GM18868 (cell line): Measurements from ENCODE around the gene SLC6A7.
A peak's percentile ranks its signal among the peaks of the same experiment; 100 is the strongest.

ENCODE experiments used
- ATAC-seq: cut with Tn5 transposase; IDR thresholded peaks from one replicate; pipeline ENCODE4 v1.9.1; 2021; ENCODE audit warnings: mild to moderate bottlenecking, moderate library complexity; ENCODE audit not compliant: unreplicated experiment

Gene SLC6A7

GRCh38 chr5:150172145-150172544 lies 17.7 kb upstream of the SLC6A7 start:
- ATAC-seq = no peak

GRCh38 chr5:150172556-150172955 lies 17.3 kb upstream of the SLC6A7 start:
- ATAC-seq = no peak

DNA sequence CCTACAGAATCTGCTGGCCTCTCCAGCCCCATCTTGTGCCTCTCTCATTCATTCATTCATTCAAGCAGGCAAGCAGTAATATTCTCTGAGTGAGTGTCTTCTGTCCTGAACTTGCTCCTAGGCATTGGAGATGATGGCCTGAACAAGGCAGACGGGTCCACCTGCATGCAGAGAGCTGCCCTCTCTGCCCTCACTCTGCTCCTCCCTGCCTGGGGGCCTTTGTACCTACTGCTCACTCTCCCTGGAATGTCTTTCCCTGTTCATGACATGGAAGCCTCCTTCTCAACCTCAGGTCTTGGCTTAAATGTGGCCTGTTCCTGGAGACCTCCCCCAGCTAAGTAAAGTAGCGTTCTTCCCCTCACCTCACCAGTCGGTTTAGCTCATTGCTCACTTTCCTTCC lies 16.7 kb upstream of the SLC6A7 start:
- no peak for ATAC-seq

GRCh38 chr5:150174285-150174684 lies 15.6 kb upstream of the SLC6A7 start:
- ATAC-seq = no peak

- no peak for ATAC-seq
Observed at GRCh38 chr5:150175076-150175475, 14.8 kb upstream of the SLC6A7 start.

- peak; percentile 49 for ATAC-seq
Observed at GRCh38 chr5:150175536-150175935, 14.3 kb upstream of the SLC6A7 start.

- no peak for ATAC-seq
Observed at GRCh38 chr5:150176745-150177477, 13.0 kb upstream of the SLC6A7 start.

GRCh38 chr5:150177721-150178120 lies 12.1 kb upstream of the SLC6A7 start:
- ATAC-seq = no peak

DNA sequence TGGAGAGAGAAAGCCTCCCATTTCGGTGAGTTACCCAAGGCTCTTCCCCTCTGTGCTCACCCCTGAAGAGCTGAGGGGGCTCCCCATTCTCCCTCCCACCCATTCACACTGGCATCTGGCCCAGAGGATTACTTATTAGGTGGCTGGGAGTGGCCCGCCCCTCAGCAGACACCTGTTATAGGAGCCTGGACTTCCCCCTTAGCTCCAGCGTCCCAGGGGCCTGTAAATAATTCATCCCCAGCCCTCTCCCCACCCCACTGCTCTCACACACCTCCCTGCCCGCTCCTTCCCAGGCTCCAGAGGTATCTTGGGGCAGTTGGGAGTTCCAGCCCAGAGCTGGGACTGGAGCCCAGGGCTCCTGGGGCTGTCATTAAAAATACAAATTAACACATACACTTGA lies 11.6 kb upstream of the SLC6A7 start:
- ATAC-seq = no peak

- no peak for ATAC-seq
Observed at GRCh38 chr5:150179019-150179620, 10.7 kb upstream of the SLC6A7 start.

DNA sequence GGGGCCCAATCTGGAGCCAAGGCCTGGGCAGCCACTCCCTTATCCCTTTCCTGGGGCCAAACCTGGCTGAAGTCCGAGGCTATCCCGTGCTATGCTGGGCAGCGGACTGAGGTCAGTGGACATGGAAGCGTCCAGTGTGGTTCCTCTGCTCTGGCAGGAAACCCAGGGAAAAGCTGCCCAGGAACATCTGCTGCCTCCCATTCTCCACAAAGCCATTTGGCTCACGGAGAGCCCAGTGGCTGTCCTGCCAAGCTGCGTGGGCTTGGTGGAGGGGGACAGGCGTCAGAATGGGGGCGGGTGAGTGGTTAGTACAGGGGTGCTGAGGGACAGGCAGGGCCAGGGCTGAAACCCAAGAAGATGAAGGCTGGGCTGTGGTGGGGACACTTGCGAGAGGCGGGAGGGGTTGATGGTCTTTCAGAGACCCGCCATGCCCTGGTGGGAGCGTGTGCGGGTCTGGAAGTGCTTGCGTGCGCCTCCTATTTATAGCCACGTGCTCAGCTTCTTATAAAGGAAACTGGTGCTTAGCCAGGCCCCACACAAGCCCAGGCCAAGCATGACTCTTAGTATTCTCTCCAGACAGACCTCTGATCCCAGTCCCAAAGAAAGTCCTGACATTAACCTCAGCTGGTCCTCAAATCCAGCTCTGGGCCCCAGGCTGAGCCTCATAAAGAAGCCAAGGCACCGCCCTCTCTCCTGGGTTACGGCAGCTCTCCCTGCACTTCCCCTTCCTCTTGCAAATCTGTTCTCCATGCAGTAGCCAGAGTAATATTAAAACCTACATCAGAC lies 9.4 kb upstream of the SLC6A7 start:
- ATAC-seq = no peak

GRCh38 chr5:150181027-150181426 lies 8.8 kb upstream of the SLC6A7 start:
- ATAC-seq = no peak

GRCh38 chr5:150181766-150182545 lies 7.9 kb upstream of the SLC6A7 start:
- no peak for ATAC-seq

- no peak for ATAC-seq
Observed at GRCh38 chr5:150182774-150183173, 7.1 kb upstream of the SLC6A7 start.

DNA sequence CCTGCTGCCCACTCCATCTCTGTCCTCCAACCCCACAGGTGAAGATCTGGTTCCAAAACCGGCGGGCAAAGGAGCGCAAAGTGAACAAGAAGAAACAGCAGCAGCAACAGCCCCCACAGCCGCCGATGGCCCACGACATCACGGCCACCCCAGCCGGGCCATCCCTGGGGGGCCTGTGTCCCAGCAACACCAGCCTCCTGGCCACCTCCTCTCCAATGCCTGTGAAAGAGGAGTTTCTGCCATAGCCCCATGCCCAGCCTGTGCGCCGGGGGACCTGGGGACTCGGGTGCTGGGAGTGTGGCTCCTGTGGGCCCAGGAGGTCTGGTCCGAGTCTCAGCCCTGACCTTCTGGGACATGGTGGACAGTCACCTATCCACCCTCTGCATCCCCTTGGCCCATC lies 6.4 kb upstream of the SLC6A7 start:
- ATAC-seq = no peak

DNA sequence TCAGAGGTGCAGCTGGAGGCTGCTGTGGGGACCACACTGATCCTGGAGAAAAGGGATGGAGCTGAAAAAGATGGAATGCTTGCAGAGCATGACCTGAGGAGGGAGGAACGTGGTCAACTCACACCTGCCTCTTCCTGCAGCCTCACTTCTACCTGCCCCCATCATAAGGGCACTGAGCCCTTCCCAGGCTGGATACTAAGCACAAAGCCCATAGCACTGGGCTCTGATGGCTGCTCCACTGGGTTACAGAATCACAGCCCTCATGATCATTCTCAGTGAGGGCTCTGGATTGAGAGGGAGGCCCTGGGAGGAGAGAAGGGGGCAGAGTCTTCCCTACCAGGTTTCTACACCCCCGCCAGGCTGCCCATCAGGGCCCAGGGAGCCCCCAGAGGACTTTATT lies 5.9 kb upstream of the SLC6A7 start:
- no peak for ATAC-seq

DNA sequence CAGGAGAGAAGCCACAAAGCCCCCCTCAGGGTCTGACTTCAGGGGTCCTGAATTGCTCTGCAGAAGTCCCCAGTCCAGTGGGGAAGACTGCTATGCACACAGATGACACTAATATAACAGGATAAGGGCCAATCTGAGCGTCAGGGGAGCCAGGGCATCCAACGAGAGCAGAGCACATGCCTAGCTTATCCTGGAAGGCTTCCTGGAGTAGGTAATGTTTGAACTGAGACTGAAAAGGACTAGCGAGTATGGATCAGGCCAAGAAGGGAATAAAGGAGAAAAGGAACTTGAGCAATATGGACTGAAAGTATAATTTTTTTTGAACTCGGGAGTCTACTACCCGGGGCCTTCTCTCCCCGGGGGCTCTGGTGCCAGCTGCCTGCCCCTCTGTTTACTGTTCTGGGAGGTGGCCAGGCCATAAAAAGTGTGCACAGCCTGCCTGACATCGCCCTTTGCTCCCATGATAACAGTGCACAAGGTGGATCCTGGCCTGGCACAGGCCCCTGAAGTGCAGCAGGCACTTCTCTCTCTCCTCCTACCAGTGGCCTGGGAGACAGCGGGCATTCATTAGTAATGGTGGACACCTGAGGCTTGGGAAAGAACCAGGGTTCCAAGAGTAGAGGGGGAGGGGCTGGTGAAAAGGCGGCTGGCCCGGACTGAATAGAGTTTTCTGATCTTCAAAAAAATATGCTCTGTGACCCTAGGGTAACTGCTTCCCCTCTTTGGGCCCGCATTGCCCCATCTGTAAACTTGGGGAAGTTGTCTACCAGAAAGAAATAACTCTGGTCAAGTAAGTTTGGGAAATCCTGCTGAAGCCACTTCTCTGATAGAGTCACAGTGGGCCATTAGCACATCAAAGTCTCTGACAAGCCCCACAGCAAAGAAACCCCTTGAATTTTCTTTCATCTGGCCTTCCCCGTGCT lies 4.6 kb upstream of the SLC6A7 start:
- no peak for ATAC-seq

- ATAC-seq = no peak
Observed at GRCh38 chr5:150186137-150186536, 3.7 kb upstream of the SLC6A7 start.

- no peak for ATAC-seq
Observed at GRCh38 chr5:150186897-150187296, 3.0 kb upstream of the SLC6A7 start.

GRCh38 chr5:150188146-150188842 lies 1.6 kb upstream of the SLC6A7 start:
- no peak for ATAC-seq
